ENCODE data around the gene CCT5. TPM values are rescaled to one million over a fixed set of nuclear protein-coding genes. Genes with fewer than 3 reads are reported as not detected.
A peak's percentile ranks its signal among the peaks of the same experiment; 100 is the strongest.

Gene CCT5
- polyA plus RNA-seq, 1 experiment = 390 TPM

- POLR2A ChIA-PET = no interaction called here
- Histone ChIP-seq H3K4me3 (ENCODE audit: low read depth, low read length) (no peak overlapping the region), H3K9me3 (ENCODE audit: control insufficient read depth, insufficient read depth, low read length) (peaks cover 2% of the 10 kb centered on the region), H3K27ac (ENCODE audit: low read depth, low read length) (peak overlapping the region; percentile 68), H3K27me3 (ENCODE audit: control insufficient read depth, insufficient read depth, low read length) (no peaks in the 10 kb centered on the region)
- CTCF ChIA-PET = no interaction called here
- no peak for DNase-seq (ENCODE audit: low read depth, low spot score)
- TF ChIP-seq, protein P1, sequence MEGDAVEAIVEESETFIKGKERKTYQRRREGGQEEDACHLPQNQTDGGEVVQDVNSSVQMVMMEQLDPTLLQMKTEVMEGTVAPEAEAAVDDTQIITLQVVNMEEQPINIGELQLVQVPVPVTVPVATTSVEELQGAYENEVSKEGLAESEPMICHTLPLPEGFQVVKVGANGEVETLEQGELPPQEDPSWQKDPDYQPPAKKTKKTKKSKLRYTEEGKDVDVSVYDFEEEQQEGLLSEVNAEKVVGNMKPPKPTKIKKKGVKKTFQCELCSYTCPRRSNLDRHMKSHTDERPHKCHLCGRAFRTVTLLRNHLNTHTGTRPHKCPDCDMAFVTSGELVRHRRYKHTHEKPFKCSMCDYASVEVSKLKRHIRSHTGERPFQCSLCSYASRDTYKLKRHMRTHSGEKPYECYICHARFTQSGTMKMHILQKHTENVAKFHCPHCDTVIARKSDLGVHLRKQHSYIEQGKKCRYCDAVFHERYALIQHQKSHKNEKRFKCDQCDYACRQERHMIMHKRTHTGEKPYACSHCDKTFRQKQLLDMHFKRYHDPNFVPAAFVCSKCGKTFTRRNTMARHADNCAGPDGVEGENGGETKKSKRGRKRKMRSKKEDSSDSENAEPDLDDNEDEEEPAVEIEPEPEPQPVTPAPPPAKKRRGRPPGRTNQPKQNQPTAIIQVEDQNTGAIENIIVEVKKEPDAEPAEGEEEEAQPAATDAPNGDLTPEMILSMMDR (IDR thresholded peaks at IDR 0.05; ENCODE audit: low read depth, low read length) = peak; percentile 43
Measured at GRCh38 chr5:10229306-10230048, 20.6 kb upstream of the CCT5 start.

DNA sequence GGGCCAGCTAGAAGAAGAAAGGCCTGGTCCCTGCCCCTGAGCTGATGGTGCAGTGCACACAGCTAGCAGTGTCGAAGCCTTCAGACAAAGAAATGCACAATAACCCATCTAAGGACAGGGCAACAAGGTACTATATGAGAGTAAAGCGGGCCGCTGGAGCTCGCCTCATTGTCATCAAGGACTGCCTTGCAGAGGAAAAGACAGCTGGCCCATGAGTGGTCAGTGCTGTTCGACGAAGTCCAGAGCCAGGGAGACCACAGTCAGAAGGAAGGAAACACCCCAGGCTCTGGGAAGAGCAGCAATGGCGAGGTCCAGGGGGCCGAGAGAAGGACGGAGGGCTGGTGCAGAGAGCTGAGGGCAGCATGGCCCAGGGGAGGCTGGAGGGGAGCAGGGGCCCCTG is 17.7 kb upstream of the CCT5 start:
- Histone ChIP-seq H3K27ac (ENCODE audit: low read depth, low read length) (no peak overlapping the region), H3K27me3 (ENCODE audit: control insufficient read depth, insufficient read depth, low read length) (no peaks in the 10 kb centered on the region), H3K4me3 (ENCODE audit: low read depth, low read length) (no peak overlapping the region), H3K9me3 (ENCODE audit: control insufficient read depth, insufficient read depth, low read length) (no peaks in the 10 kb centered on the region; the same call in 1 of the 2 replicates)
- TF ChIP-seq, protein P1 (IDR thresholded peaks at IDR 0.05; ENCODE audit: low read depth, low read length) = no peak
- ChIA-PET CTCF (interaction anchor here (0.6 to 2.6 kb wide), 8 partner anchors 18 to 689 kb away, joined by 3 to 13 read pairs (median 8); partner anchors contain the start of genes ATPSCKMT and CCT5), POLR2A (interaction anchor here (1.9 kb wide), 1 partner anchor 17 kb away, joined by 13 read pairs; the partner anchor contains the start of genes ATPSCKMT and CCT5)
- no peak for DNase-seq (ENCODE audit: low read depth, low spot score)

DNA sequence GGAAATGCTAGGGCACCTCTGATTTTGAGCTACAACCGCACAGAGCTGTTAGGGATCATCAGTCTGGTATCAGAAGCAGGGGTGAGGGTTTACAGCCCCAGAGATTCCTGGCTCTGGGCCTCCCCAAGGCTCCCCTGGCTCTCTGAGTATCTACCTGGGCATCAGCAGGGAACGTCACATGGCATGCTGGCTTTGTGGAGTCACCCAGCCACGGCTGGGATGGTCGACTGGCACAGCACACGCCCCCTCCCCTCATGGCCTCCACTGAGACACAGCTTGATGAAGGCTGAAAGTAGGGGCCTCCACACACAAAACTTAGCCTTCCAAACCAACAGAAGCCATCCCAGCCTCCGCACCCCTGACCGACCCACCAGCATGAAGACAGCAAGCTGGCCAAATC is 17.1 kb upstream of the CCT5 start:
- H3K4me3 ChIP-seq (ENCODE audit: low read depth, low read length) = no peak overlapping the region
- H3K27ac ChIP-seq (ENCODE audit: low read depth, low read length) = peak overlapping the region; percentile 66
- no peaks in the 10 kb centered on the region for H3K27me3 ChIP-seq (ENCODE audit: control insufficient read depth, insufficient read depth, low read length)
- no peak for DNase-seq (ENCODE audit: low read depth, low spot score)
- TF ChIP-seq, protein P1 (IDR thresholded peaks at IDR 0.05; ENCODE audit: low read depth, low read length) = no peak
- CTCF ChIA-PET = interaction anchor here (0.6 to 2.6 kb wide), 19 partner anchors 10 to 689 kb away, joined by 3 to 13 read pairs (median 4); partner anchors contain the start of genes ATPSCKMT and CCT5
- POLR2A ChIA-PET = interaction anchor here (0.9 to 1.9 kb wide), 2 partner anchors 17 to 40 kb away, joined by 5 to 13 read pairs; partner anchors contain the start of genes ATPSCKMT and CCT5
- H3K9me3 ChIP-seq (ENCODE audit: control insufficient read depth, insufficient read depth, low read length) = no peaks in the 10 kb centered on the region; the same call in 1 of the 2 replicates

DNA sequence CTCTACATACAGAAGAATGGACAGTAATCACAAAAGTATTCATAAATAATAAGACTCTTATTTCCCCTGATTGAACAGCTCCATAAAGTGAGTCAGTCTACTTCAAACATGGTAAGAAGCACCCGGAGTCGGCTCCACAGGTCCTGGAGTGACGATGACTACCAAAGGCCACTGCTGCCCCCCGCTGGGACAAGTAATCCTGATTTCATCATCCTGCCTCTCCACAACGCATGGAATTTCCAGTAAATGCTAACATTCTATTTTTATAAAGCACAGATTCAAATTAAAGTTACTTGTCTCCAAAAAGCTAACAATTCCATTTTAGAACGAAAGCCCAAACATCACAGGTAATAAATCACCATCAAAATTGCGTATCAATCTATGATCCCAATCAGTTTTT is 16.6 kb upstream of the CCT5 start:
- TF ChIP-seq, protein P1 (IDR thresholded peaks at IDR 0.05; ENCODE audit: low read depth, low read length) = peak; percentile 48

GRCh38 chr5:10235350-10235749 is 14.7 kb upstream of the CCT5 start:
- Histone ChIP-seq H3K27me3 (ENCODE audit: control insufficient read depth, insufficient read depth, low read length) (no peaks in the 10 kb centered on the region), H3K4me3 (ENCODE audit: low read depth, low read length) (no peak overlapping the region), H3K9me3 (ENCODE audit: control insufficient read depth, insufficient read depth, low read length) (no peaks in the 10 kb centered on the region; the same call in 1 of the 2 replicates), H3K27ac (ENCODE audit: low read depth, low read length) (no peak overlapping the region)
- ChIA-PET CTCF (no interaction called here), POLR2A (no interaction called here)
- no peak for DNase-seq (ENCODE audit: low read depth, low spot score)
- TF ChIP-seq, protein P1 (IDR thresholded peaks at IDR 0.05; ENCODE audit: low read depth, low read length) = no peak

More for the DNA sequence above, 16.6 kb upstream of the CCT5 start:
- DNase-seq (ENCODE audit: low read depth, low spot score) = peak; percentile 84
- POLR2A ChIA-PET = interaction anchor here (0.9 to 1.9 kb wide), 2 partner anchors 16 to 41 kb away, joined by 5 to 13 read pairs; partner anchors contain the start of genes ATPSCKMT and CCT5
- CTCF ChIA-PET = interaction anchor here (0.6 to 2.6 kb wide), 18 partner anchors 10 to 690 kb away, joined by 3 to 13 read pairs (median 4); no protein-coding TSS in a partner anchor
- no peaks in the 10 kb centered on the region; the same call in 1 of the 2 replicates for H3K9me3 ChIP-seq (ENCODE audit: control insufficient read depth, insufficient read depth, low read length)
- no peaks in the 10 kb centered on the region for H3K27me3 ChIP-seq (ENCODE audit: control insufficient read depth, insufficient read depth, low read length)
- H3K27ac ChIP-seq (ENCODE audit: low read depth, low read length) = peak overlapping the region; percentile 39
- no peak overlapping the region for H3K4me3 ChIP-seq (ENCODE audit: low read depth, low read length)

All from AG04450 (cell line).